Suppressor macrophage treated with lipopolysaccharide for 1 hour (primary cell): ENCODE measurements around the gene NUCB1.

Experiments used
- DNase-seq, 3 donors: peaks; one replicate each; pipeline ENCODE4 v3.0.0-alpha.2; 2020 to 2022

NUCB1 gene

GRCh38 chr19:48935864-48936263, 35.8 kb downstream of the NUCB1 start:
- no peak for DNase-seq

- DNase-seq, result no peak
Measured at GRCh38 chr19:48938256-48938655, 38.1 kb downstream of the NUCB1 start.

GRCh38 chr19:48940902-48941301, 40.8 kb downstream of the NUCB1 start:
- no peak for DNase-seq

- no peak for DNase-seq
Measured at GRCh38 chr19:48943081-48943480, 43.0 kb downstream of the NUCB1 start.

GRCh38 chr19:48945415-48945814, 45.3 kb downstream of the NUCB1 start:
- DNase-seq, result no peak

DNA sequence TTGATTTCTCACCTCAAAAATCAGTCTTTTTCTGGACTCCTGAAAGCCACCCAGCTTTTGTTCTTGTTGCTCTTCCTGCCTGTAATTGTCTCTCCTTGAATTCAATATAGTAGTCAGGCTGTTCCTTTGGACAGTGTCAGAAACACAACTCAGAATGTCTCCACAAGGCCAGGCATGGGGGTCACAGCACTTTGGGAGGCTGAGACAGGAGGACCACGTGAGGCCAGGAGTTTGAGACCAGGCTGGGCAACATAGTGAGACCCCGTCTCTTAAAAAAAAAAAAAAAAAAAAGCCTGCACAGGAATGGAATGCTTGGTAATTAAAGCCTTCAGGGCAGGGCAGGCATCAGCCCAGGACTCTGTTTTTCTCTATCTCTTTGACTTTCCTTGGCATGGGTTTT, 45.7 kb downstream of the NUCB1 start:
- no peak for DNase-seq

DNA sequence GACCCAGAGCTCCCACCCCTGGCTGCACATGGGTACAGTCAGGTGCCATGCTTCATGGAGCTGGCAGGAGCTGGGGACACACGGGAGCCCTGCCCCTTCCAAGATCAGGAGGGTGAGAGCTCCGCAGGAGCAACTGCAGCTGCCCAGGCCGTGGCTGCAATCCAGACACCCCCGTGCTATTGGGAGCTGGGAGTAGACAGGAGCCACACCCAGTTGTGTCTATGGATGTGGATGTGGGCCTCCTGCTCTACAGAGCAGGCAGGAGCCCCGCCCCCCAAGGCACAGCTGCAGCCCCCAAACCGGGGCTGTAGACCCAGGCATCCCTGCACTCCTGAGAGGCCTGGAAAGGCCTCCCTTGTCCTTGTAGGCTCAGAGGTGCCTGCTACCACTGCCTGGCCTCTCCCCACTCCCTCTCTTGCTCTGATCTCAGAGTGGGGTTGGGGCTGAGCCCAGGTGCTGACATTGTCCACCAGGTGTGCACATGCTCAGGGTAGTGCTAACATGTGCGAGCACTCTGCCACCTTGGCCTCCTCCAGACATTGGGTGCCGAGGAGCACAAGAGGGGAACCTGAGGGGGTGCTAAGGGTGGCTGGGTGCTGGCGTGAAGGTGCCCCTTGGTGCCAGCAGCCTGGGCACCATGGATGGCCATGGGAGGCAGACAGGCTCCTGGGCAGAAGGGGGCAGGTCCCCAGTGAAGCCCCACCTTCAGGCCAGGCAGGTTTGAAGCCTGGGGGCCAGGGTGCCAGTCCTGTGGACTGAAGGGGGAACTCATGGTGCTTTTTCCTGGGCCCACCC, 46.5 kb downstream of the NUCB1 start:
- DNase-seq, result no peak

GRCh38 chr19:48947258-48947542, 47.1 kb downstream of the NUCB1 start:
- DNase-seq, result no peak

DNA sequence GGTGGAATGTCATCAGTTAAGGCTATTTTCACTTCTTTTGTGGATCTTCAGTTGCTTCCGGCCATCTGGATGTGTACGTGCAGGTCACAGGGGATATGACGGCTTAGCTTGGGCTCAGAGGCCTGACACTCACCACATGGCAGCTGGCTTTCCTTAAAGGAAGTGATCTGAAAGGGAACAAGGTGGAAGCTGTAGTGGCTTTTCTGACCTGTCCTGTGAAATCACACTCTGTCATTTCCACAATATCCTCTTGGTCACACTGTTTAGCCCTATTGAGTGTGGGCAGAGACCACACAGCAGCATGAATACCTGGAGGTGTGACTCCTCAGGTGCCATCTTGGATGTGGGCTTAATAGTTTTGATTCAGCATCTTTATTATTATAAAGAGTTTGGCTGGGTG, 50.0 kb downstream of the NUCB1 start:
- no peak for DNase-seq

- no peak for DNase-seq
Measured at GRCh38 chr19:48950830-48951519, 50.9 kb downstream of the NUCB1 start.

DNA sequence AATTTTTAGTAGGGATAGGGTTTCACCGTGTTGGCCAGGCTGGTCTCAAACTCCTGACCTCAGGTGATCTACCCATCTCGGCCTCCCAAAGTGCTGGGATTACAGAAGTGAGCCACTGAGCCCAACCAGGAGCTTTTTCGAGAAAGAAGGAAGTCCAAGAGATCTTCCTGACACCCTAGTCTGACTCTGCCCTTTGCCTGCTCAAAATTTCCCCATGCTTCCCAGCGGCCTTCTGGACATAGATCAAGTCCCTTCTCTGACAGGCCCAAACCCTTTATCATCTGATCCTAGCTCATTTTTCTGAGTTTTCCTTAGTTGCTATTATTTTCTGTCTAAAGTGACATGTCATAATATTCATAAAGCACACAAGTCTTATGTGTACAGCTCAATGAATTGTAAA, 53.0 kb downstream of the NUCB1 start:
- peak; percentile 62 to 63 (median 63) for DNase-seq

DNA sequence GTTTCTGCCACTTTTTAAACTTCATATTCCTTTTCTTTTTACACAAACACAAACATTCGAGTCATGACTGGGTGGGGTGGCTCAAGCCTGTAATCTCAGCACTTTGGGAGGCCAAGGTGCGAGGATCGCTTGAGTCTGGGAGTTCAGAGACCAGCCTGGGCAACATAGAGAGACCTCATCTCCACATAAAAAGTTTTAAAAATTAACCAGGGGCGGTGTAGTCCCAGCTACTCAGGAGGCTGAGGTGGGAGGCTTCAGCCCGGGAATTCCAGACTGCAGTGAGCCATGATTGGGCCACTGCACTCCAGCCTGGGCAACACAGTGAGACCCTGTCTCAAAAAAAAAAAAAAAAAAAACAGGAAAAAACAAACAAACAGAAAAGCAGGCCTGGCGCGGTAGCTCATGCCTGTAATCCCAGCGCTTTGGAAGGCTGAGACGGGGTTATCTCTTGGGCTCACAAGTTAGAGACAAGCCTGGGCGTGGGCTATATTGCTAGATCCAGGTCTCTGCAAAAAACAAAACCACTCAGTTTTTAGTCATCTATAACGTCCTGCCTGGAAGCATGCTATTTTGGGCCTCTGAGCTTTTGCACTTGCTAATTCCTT, 54.0 kb downstream of the NUCB1 start:
- DNase-seq, result no peak

DNA sequence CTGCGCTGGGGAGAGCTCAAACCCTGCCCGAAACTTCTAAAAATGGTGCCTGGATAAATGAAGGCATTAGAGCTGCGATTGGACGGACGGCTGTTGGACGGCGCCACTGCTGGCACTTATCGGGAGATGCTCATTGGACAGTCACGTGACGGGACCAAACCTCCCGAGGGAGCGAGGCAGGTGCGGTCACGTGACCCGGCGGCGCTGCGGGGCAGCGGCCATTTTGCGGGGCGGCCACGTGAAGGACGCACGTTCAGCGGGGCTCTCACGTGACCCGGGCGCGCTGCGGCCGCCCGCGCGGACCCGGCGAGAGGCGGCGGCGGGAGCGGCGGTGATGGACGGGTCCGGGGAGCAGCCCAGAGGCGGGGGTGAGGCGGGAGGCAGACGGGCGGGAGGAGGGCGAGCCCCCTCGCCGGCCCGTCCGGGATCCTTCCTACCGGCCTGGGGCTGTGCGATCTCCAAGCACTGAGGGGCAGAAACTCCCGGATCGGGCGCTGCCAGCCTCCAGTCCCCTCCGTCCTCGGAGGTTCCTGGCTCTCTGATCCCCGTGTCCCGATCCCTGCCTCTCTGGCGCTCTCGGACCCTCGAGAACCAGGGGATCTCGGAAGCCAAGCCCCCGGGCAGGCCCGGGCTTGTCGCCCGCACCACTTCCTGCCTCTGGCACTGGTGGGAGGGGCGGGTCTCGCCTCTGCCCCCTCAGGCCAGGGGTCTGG, 54.6 kb downstream of the NUCB1 start, which contains the start of gene BAX:
Gene BAX (plus strand): TSS at position 281 of the 713 bp plus-strand sequence. CDS start 54 bp downstream, at position 335.
- DNase-seq, result peak; percentile 82 to 94 (median 90)

DNA sequence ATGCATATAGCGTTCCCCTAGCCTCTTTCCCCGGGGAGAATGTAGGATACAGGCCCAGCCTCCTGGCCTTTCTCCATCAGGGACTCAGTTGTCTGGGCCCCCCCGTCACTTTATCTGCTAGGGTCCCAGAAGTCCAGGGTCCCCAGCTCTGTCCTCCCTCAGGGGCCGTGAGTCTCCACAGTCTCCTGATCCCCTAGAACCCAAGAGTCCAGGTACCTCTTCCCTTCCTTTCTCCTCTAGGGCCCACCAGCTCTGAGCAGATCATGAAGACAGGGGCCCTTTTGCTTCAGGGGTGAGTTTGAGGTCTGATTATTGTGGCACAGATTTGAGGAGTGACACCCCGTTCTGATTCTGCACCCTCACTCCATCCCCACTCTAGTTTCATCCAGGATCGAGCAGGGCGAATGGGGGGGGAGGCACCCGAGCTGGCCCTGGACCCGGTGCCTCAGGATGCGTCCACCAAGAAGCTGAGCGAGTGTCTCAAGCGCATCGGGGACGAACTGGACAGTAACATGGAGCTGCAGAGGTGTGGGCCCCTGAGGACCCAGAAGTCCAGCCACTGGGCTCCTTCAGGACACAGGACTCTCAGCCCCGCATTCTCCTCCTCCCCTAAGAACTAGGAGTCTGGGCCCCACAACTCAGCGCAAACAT, 55.3 kb downstream of the NUCB1 start:
- DNase-seq, result no peak

GRCh38 chr19:48958006-48958405, 57.9 kb downstream of the NUCB1 start:
- no peak for DNase-seq

- DNase-seq, result peak; percentile 42 to 61 (median 59)
Measured at GRCh38 chr19:48959341-48960239, 59.5 kb downstream of the NUCB1 start.

GRCh38 chr19:48961051-48961649, 61.0 kb downstream of the NUCB1 start:
- peak; percentile 71 to 81 (median 79) for DNase-seq

- DNase-seq, result no peak
Measured at GRCh38 chr19:48961673-48962028, 61.5 kb downstream of the NUCB1 start.

DNA sequence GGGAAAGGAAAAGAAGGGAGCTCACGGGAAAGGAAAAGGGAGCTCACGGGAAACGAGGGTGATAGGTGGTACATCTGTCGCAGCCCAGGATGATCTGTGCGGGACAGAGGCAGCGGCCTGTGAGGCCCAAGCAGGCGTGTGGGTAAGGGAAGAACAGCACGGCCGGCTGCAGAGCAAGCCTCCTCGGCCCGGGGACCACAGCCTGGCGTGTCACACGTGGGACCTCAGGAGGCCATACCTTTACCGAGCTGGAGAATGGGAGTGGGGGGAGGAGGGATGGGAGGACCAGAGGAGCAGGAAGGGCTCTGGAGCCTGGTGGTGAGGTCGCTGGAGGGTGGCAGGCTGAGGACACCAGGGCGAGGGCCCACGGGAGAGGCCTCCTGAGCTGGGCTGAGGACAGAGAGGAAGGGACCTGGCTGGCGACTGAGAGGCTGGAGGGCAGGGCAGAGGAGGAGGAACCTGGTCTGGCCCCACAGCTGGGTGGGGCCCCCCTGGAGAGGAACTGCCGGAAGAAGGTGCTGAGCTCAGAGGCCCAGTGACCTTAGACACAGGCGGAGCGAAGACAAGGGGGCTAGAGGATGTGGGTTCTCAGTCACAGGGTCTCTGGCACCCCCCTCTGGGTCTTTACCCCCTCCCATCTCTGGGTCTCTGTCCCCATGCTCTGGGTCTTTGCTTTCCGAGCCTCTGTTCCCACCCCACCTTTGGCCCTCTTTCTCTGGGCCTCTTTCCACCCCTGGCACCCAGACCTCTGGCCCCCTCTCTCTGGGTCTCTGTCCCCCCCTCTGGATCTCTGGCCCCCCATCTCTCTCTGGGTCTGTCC, 62.1 kb downstream of the NUCB1 start:
- peak; percentile 73 to 86 (median 75) for DNase-seq

DNA sequence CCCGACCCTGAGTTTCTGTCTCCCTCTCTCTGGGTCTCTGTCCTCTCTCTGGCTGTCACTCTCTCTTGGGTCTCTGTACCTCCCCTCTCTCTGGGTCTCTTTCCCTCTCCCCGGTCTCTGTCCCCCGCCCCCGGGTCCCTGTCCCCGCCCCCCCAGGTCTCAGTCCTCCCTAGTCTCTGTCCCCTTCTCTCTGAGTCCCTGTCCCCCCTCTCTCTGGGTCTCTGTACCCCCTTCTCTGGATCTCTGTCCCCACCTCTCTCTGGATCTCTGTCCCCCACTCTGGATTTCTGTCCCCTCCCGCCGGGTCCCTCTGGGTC, 62.7 kb downstream of the NUCB1 start:
- peak in 1 of 3 donors; percentile 36 for DNase-seq
